SH-SY5Y (cell line): ENCODE measurements around the gene HRH3.

Experiments used
- GATA2 ChIP-seq: IDR thresholded peaks from 2 replicates; pipeline ENCODE4 v1.6.1; 2011; ENCODE audit warnings: mild to moderate bottlenecking, low read depth, low read length
- GATA3 ChIP-seq: IDR thresholded peaks from 2 replicates; pipeline ENCODE4 v1.6.1; 2011; ENCODE audit warnings: low read depth, mild to moderate bottlenecking, low read length, moderate library complexity

DNA sequence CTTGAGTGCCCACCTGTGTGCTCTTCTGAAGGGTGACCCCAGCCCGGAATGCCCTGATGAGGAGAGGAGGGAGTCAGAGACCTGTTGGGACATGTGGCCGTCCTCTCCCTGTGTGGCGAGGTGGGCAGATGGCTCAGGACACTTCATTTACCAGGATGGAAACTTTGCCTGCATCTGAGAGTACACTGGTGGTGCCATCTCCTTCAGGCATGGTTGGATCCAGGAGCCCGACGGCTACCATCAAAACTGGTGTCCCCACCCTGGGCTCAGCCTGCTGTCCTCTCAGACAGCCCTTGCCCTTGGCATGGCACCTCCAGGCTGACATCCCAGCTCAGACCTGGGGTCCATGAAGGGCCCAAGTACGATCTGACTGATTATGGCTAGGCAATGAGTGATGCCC is 11.2 kb upstream of the HRH3 start:
- TF ChIP-seq GATA2 (no peak), GATA3 (no peak)
